ENCODE results near the gene APP.

- TF ChIP-seq, protein P1, sequence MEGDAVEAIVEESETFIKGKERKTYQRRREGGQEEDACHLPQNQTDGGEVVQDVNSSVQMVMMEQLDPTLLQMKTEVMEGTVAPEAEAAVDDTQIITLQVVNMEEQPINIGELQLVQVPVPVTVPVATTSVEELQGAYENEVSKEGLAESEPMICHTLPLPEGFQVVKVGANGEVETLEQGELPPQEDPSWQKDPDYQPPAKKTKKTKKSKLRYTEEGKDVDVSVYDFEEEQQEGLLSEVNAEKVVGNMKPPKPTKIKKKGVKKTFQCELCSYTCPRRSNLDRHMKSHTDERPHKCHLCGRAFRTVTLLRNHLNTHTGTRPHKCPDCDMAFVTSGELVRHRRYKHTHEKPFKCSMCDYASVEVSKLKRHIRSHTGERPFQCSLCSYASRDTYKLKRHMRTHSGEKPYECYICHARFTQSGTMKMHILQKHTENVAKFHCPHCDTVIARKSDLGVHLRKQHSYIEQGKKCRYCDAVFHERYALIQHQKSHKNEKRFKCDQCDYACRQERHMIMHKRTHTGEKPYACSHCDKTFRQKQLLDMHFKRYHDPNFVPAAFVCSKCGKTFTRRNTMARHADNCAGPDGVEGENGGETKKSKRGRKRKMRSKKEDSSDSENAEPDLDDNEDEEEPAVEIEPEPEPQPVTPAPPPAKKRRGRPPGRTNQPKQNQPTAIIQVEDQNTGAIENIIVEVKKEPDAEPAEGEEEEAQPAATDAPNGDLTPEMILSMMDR (IDR thresholded peaks at IDR 0.05; ENCODE audit: borderline replicate concordance, extremely low read depth, low read length, poor library complexity, severe bottlenecking) = no peak
- TF ChIP-seq EZH2 (IDR thresholded peaks at IDR 0.05; ENCODE audit: borderline replicate concordance, low read depth, low read length, severe bottlenecking) = no peak
These were observed 150.1 kb downstream of the APP start for GRCh38 chr21:26020510-26020909.
